H1 (cell line): ENCODE measurements around the gene FOXG1. TPM values are rescaled to one million over a fixed set of nuclear protein-coding genes. Genes with fewer than 3 reads are reported as not detected.

ENCODE experiments used
- CTCF ChIA-PET: fragments of 300-600 bp; sonication (Branson Sonifier 250); formaldehyde crosslinking; loops from one replicate; lab custom pipeline; 2021; ENCODE audit not compliant: partially characterized antibody; lab: Charles Lee
- POLR2A ChIA-PET: fragments of 300-600 bp; sonication (Branson Sonifier 250); formaldehyde crosslinking; loops from one replicate; lab custom pipeline; 2021; ENCODE audit warnings: inconsistent platforms; ENCODE audit not compliant: partially characterized antibody; lab: Charles Lee
- DNase-seq, 2 experiments: peaks; one replicate each; pipeline versions ENCODE4 v3.0.0 to v3.0.0-alpha.2; 2010 to 2022; ENCODE audit warnings: low spot score in 2 of 2, low read depth in 1 of 2, mixed read lengths in 1 of 2
- FAIRE-seq: peaks from 2 replicates; lab custom pipeline; 2011; peaks lifted over from hg19 to GRCh38; lab: Jason Lieb, UNC
- H2AFZ ChIP-seq: 2 replicates; pipeline ENCODE4 v1.8.1; 2012; ENCODE audit warnings: low read length, inconsistent platforms
- H2AK5ac ChIP-seq: 2 replicates; pipeline ENCODE4 v1.6.1; 2013; ENCODE audit warnings: low read depth, low read length
- H2BK120ac ChIP-seq: replicated peaks from 2 replicates; pipeline ENCODE3; 2013; ENCODE audit warnings: low read depth, low read length, inconsistent platforms
- H2BK12ac ChIP-seq: 2 replicates; pipeline ENCODE4 v1.6.1; 2013; ENCODE audit warnings: low read depth, low read length
- H2BK15ac ChIP-seq: 2 replicates; pipeline ENCODE4 v1.6.1; 2013; ENCODE audit warnings: low read length
- H2BK20ac ChIP-seq: 2 replicates; pipeline ENCODE4 v1.6.1; 2013; ENCODE audit warnings: low read length
- H2BK5ac ChIP-seq: 2 replicates; pipeline ENCODE4 v1.6.1; 2013; ENCODE audit warnings: low read depth, low read length
- H3K14ac ChIP-seq: 2 replicates; pipeline ENCODE4 v1.6.1; 2013; ENCODE audit warnings: inconsistent platforms; ENCODE audit not compliant: insufficient read length
- H3K18ac ChIP-seq: 2 replicates; pipeline ENCODE4 v1.6.1; 2013; ENCODE audit warnings: low read length; ENCODE audit errors: extremely low read depth
- H3K23ac ChIP-seq: 2 replicates; pipeline ENCODE4 v1.6.1; 2013; ENCODE audit warnings: inconsistent platforms; ENCODE audit not compliant: insufficient read length
- H3K23me2 ChIP-seq: 2 replicates; pipeline ENCODE4 v1.6.1; 2013; ENCODE audit warnings: low read depth, low read length
- H3K27ac ChIP-seq: 2 replicates; pipeline ENCODE4 v1.6.1; 2011; ENCODE audit warnings: low read depth, low read length, inconsistent platforms
- H3K27me3 ChIP-seq, 4 experiments: replicated peaks in 1 of 4; 1 replicate in 1 of 4; 2 replicates in 3 of 4; pipeline versions ENCODE4 v1.6.1 to v1.8.1; 2011 to 2013; ENCODE audit warnings: low read length in 3 of 4, mild to moderate bottlenecking in 3 of 4, inconsistent platforms in 2 of 4, mixed read lengths in 2 of 4, moderate library complexity in 1 of 4; ENCODE audit not compliant: control insufficient read depth in 3 of 4, insufficient read depth in 3 of 4; ENCODE audit errors: extremely low read depth in 1 of 4
- H3K36me3 ChIP-seq, 4 experiments: 2 replicates each; pipeline versions ENCODE4 v1.6.1 to v1.8.1; 2011 to 2013; ENCODE audit warnings: mild to moderate bottlenecking in 4 of 4, low read length in 3 of 4, moderate library complexity in 2 of 4, control low read depth in 1 of 4, inconsistent platforms in 1 of 4; ENCODE audit not compliant: insufficient read depth in 4 of 4, control insufficient read depth in 2 of 4
- H3K4ac ChIP-seq: replicated peaks from 2 replicates; pipeline ENCODE3; 2013; ENCODE audit warnings: low read length, low read depth, mixed read lengths, inconsistent platforms; ENCODE audit not compliant: insufficient read length
- H3K4me1 ChIP-seq, 4 experiments: replicated peaks in 1 of 4; 1 replicate in 1 of 4; 2 replicates in 3 of 4; pipeline versions ENCODE4 v1.6.1 to v1.8.1; 2011 to 2013; ENCODE audit warnings: low read length in 3 of 4, inconsistent platforms in 2 of 4, mixed read lengths in 1 of 4; ENCODE audit not compliant: insufficient read depth in 4 of 4, control insufficient read depth in 3 of 4
- H3K4me2 ChIP-seq, 2 experiments: 2 replicates each; pipeline versions ENCODE4 v1.6.1 to v1.8.1; 2011 to 2013; ENCODE audit warnings: low read depth in 2 of 2, low read length in 2 of 2, control low read depth in 1 of 2, inconsistent platforms in 1 of 2, mild to moderate bottlenecking in 1 of 2; ENCODE audit not compliant: insufficient read depth in 1 of 2
- H3K4me3 ChIP-seq, 4 experiments: fragments of 200-600, 300-600 bp in 1 of 4; sonication (generic), shearing (Covaris generic), sonication (Bioruptor Twin) in 1 of 4; 2 replicates each; pipeline versions ENCODE4 v1.5.1 to v1.8.1; 2011 to 2016; ENCODE audit warnings: low read length in 4 of 4, low read depth in 3 of 4, control low read depth in 2 of 4, inconsistent platforms in 2 of 4, mild to moderate bottlenecking in 2 of 4, mixed read lengths in 1 of 4, moderate library complexity in 1 of 4; ENCODE audit not compliant: insufficient read depth in 2 of 4; ENCODE audit errors: extremely low read depth in 1 of 4
- H3K56ac ChIP-seq: replicated peaks from 2 replicates; pipeline ENCODE3; 2013; ENCODE audit warnings: low read depth, mild to moderate bottlenecking, mixed read lengths, low read length, inconsistent platforms; ENCODE audit not compliant: insufficient read length
- H3K79me1 ChIP-seq: 2 replicates; pipeline ENCODE4 v1.6.1; 2013; ENCODE audit warnings: low read depth, low read length, control low read depth
- H3K79me2 ChIP-seq, 2 experiments: 2 replicates each; pipeline versions ENCODE4 v1.6.1 to v1.8.1; 2012 to 2013; ENCODE audit warnings: low read length in 2 of 2, mild to moderate bottlenecking in 2 of 2, inconsistent platforms in 1 of 2; ENCODE audit not compliant: insufficient read depth in 2 of 2, control insufficient read depth in 1 of 2
- H3K9ac ChIP-seq, 4 experiments: replicated peaks in 1 of 4; 1 replicate in 1 of 4; 2 replicates in 3 of 4; pipeline versions ENCODE4 v1.6.1 to v1.8.1; 2011 to 2013; ENCODE audit warnings: low read depth in 3 of 4, low read length in 3 of 4, control low read depth in 2 of 4, mild to moderate bottlenecking in 2 of 4, moderate library complexity in 2 of 4, inconsistent platforms in 1 of 4; ENCODE audit errors: extremely low read depth in 1 of 4
- H3K9me3 ChIP-seq, 2 experiments: 2 replicates each; pipeline versions ENCODE4 v1.6.1 to v1.8.1; 2012 to 2013; ENCODE audit warnings: mild to moderate bottlenecking in 2 of 2, moderate library complexity in 2 of 2, control low read depth in 1 of 2, inconsistent platforms in 1 of 2, low read depth in 1 of 2, low read length in 1 of 2, mixed read lengths in 1 of 2; ENCODE audit not compliant: insufficient read depth in 2 of 2
- H4K20me1 ChIP-seq, 2 experiments: replicated peaks in 1 of 2; 2 replicates each; pipeline versions ENCODE3 to v1.8.1; 2011 to 2013; ENCODE audit warnings: inconsistent platforms in 2 of 2, low read length in 2 of 2, mild to moderate bottlenecking in 1 of 2; ENCODE audit not compliant: insufficient read depth in 2 of 2, control insufficient read depth in 1 of 2
- H4K5ac ChIP-seq: 2 replicates; pipeline ENCODE4 v1.6.1; 2013; ENCODE audit warnings: low read length, low read depth, mixed read lengths, inconsistent platforms; ENCODE audit not compliant: insufficient read length
- H4K8ac ChIP-seq: 2 replicates; pipeline ENCODE4 v1.8.0; 2013; ENCODE audit warnings: mild to moderate bottlenecking, moderate library complexity, low read length, inconsistent platforms; ENCODE audit not compliant: insufficient read depth; ENCODE audit errors: extremely low read depth
- H4K91ac ChIP-seq: replicated peaks from 2 replicates; pipeline ENCODE3; 2013; ENCODE audit warnings: low read length, mixed read lengths, inconsistent platforms; ENCODE audit not compliant: insufficient read length
- ASH2L ChIP-seq: fragments of 200-600, 300-600 bp; sonication (generic); IDR thresholded peaks from one replicate; pipeline ENCODE4 v1.7.1; 2017; ENCODE audit warnings: low read length
- CEBPB ChIP-seq: IDR thresholded peaks from 2 replicates; pipeline ENCODE4 v1.6.1; 2012; ENCODE audit warnings: low read depth, low read length
- EZH2 ChIP-seq: fragments of 200-600 bp; sonication (generic); IDR thresholded peaks from 2 replicates; pipeline ENCODE4 v1.7.1; 2012; ENCODE audit warnings: low read depth, mild to moderate bottlenecking, moderate library complexity, low read length, inconsistent platforms; ENCODE audit not compliant: severe bottlenecking
- KDM1A ChIP-seq: fragments of 200-600, 300-600 bp; sonication (generic); IDR thresholded peaks from 2 replicates; pipeline ENCODE4 v1.7.1; 2016; ENCODE audit warnings: mild to moderate bottlenecking, low read length, borderline replicate concordance
- NANOG ChIP-seq: IDR thresholded peaks from 2 replicates; pipeline ENCODE4 v1.6.1; 2011; ENCODE audit warnings: low read length, low read depth, mild to moderate bottlenecking, inconsistent platforms; ENCODE audit not compliant: insufficient read depth, poor library complexity, severe bottlenecking
- RNF2 ChIP-seq: fragments of 200-900, 300-1000 bp; sonication (generic); IDR thresholded peaks from 2 replicates; pipeline ENCODE4 v1.7.1; 2016; ENCODE audit warnings: borderline replicate concordance, low read depth, mild to moderate bottlenecking, antibody characterized with exemption, low read length; ENCODE audit not compliant: poor library complexity, severe bottlenecking; ENCODE audit errors: missing control alignments
- SP1 ChIP-seq: IDR thresholded peaks from 2 replicates; pipeline ENCODE4 v1.6.1; 2011; ENCODE audit warnings: low read depth, low read length
- SP2 ChIP-seq: IDR thresholded peaks from 2 replicates; pipeline ENCODE4 v1.6.1; 2012; ENCODE audit warnings: mild to moderate bottlenecking, low read length, inconsistent platforms
- SUZ12 ChIP-seq: fragments of 200-600 bp; sonication (generic); IDR thresholded peaks from 2 replicates; pipeline ENCODE4 v1.6.1; 2012; ENCODE audit warnings: mild to moderate bottlenecking, inconsistent platforms, low read length, moderate library complexity, mixed read lengths
- TCF12 ChIP-seq: IDR thresholded peaks from 2 replicates; pipeline ENCODE4 v1.6.1; 2011; ENCODE audit warnings: low read depth, mild to moderate bottlenecking, low read length
- YY1 ChIP-seq: IDR thresholded peaks from 2 replicates; pipeline ENCODE4 v1.6.1; 2011; ENCODE audit warnings: low read depth, mild to moderate bottlenecking, low read length
- WGBS, 2 experiments: shearing (Covaris generic) in 1 of 2; methylation state at CpG; one replicate each; pipeline versions ENCODE4 v1.1.6 to v1.1.7; 2013 to 2015; ENCODE audit warnings: low lambda C conversion rate in 2 of 2, mixed read lengths in 2 of 2, inconsistent platforms in 1 of 2, low coverage in 1 of 2, missing lambda C conversion rate in 1 of 2; ENCODE audit not compliant: insufficient replicate concordance in 2 of 2, insufficient coverage in 1 of 2, insufficient read length in 1 of 2; ENCODE audit errors: extremely low coverage in 1 of 2, missing lambda C conversion rate in 1 of 2; 5-methylcytosine and 5-hydroxymethylcytosine counted together
- polyA plus RNA-seq, 7 experiments: library from polyadenylated mRNA; depleted of rRNA in 3 of 7; stranded (reverse) in 5 of 7; unstranded in 2 of 7; fragments of >200 nt in 5 of 7; fragments of 200-250 nt in 2 of 7; gene quantifications; 1 replicate in 5 of 7; 2 replicates in 1 of 7; 4 replicates in 1 of 7; pipeline versions ENCODE4 v1.2.1 to v1.2.3, GENCODE V29; 2011 to 2013; ENCODE audit warnings: missing spikeins in 2 of 7, mixed read lengths in 2 of 7
- total RNA-seq: library from RNA; stranded (reverse); fragmentation: NEBNext Ultra II Directional; extraction: Animal tissue kit (Norgen Biotek cat#: 25700); gene quantifications from 2 replicates; pipeline ENCODE4 v1.2.1, GENCODE V29; 2021

The FOXG1 gene
- total and polyA plus RNA-seq, 2 of the 8 experiments (the other 6 are each of a cell fraction or from before 2014, with no cell fraction given), result 0.03 to 0.24 TPM

DNA sequence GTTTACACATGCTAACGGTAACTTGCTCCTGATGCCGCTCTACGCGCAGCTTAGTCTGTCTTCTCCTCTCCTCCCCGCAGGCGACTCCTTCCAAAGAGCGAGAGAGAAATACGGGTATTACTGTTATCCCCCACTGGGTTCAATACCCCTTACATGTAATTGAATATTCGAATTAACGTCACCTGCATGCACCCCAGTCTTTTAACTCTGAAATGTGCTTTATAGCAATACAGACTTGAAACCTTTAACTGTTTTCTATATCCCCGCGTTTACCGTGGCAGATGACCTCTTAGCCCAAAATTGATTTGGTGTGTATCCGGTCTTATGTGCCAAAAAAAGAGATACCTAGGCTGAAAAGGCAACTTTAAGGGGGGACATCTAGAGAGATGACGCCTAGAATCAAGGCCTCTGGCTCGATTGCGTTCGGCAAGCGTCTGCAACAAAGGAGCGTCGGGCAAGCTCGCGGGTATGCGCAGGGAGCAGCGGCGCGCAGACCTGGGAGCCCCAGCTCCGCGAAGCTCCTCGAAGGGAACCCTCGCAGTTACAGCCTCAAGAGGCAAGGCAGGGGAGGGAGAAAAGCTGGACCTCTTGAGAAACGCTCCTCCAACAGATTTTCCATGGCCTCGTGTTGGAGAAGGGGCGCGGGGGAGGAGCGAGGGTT lies 6.8 kb upstream of the FOXG1 start:
- 2% methylated on average over 35 of the region's 36 CpGs; no CpG with 5 or more reads in 1 of the 2 experiments for WGBS, 2 experiments
- no peaks in the 10 kb centered on the region for H3K79me1 ChIP-seq
- TF ChIP-seq SP1, result 0 out of 2 replicates have a peak, but pooled peaks have one; percentile 0
- peak; percentile 99 for TF ChIP-seq EZH2
- no peak for TF ChIP-seq CEBPB
- peak; percentile 24 for TF ChIP-seq ASH2L
- peak; percentile 97 for TF ChIP-seq RNF2
- TF ChIP-seq SUZ12, result peak; percentile 96
- TF ChIP-seq SP2, result 0 out of 2 replicates have a peak, but pooled peaks have one; percentile 15
- TF ChIP-seq KDM1A, result no peak
- 0 out of 2 replicates have a peak, but pooled peaks have one; percentile 6 for TF ChIP-seq TCF12
- TF ChIP-seq YY1, result no peak
- no peak for TF ChIP-seq NANOG
- peak overlapping the region; percentile 58 to 66 for H3K4me2 ChIP-seq
- H2AFZ ChIP-seq, result no peak overlapping the region
- peaks cover 13 to 24% of the 10 kb centered on the region in 2 experiments for H4K20me1 ChIP-seq
- H3K79me2 ChIP-seq, result no peaks in the 10 kb centered on the region
- H3K27ac ChIP-seq, result no peak overlapping the region
- H3K36me3 ChIP-seq, result peaks cover 0 to 3% (median 0%) of the 10 kb centered on the region in 4 experiments; a peak in 1 of 8 replicates
- H3K4me1 ChIP-seq, result peaks cover 3 to 10% (median 7%) of the 10 kb centered on the region in 4 experiments; a peak in 5 of 7 replicates
- H3K18ac ChIP-seq, result no peak overlapping the region
- no peak overlapping the region for H2BK15ac ChIP-seq
- no peak overlapping the region for H2BK20ac ChIP-seq
- no peak for FAIRE-seq
- DNase-seq, result peak in 1 of 2 experiments; percentile 56
- H3K9me3 ChIP-seq, result no peaks in the 10 kb centered on the region; a peak in 1 of 4 replicates
- H3K56ac ChIP-seq, result no peak overlapping the region
- ChIA-PET POLR2A (interaction anchor here (0.7 to 1.1 kb wide), 2 partner anchors 14 to 19 kb away, joined by 3 to 4 read pairs; no protein-coding TSS in a partner anchor), CTCF (interaction anchor here (1.2 to 7.3 kb wide), 6 partner anchors 5 to 1455 kb away, joined by 3 to 63 read pairs (median 8); partner anchors contain the start of gene FOXG1)
- H2AK5ac ChIP-seq, result no peak overlapping the region
- no peak overlapping the region for H2BK5ac ChIP-seq
- H4K91ac ChIP-seq, result no peak overlapping the region
- H3K4ac ChIP-seq, result no peak overlapping the region
- H2BK12ac ChIP-seq, result no peak overlapping the region
- H3K4me3 ChIP-seq, result peak overlapping the region in 2 of 4 experiments; percentile 12 to 45; a peak in 3 of 8 replicates
- no peak overlapping the region for H2BK120ac ChIP-seq
- H3K23me2 ChIP-seq, result no peaks in the 10 kb centered on the region
- no peak overlapping the region for H4K5ac ChIP-seq
- no peak overlapping the region for H3K14ac ChIP-seq
- H3K27me3 ChIP-seq, result peaks cover 85 to 99% (median 92%) of the 10 kb centered on the region in 4 experiments
- no peak overlapping the region for H4K8ac ChIP-seq
- no peak overlapping the region for H3K23ac ChIP-seq
- no peak overlapping the region for H3K9ac ChIP-seq
